ENCODE measurements around the gene BST1. TPM values are rescaled to one million over a fixed set of nuclear protein-coding genes. Genes with fewer than 3 reads are reported as not detected.
"Not testable (repeated sequence)": the region's sequence is repeated elsewhere in the genome, so short reads cannot be mapped to it uniquely, and the experiment has no call there.

The BST1 gene
- total RNA-seq, 1 experiment from 2014 or later: 0.31 TPM

GRCh38 chr4:15757054-15757453, 54.2 kb downstream of the BST1 start:
- no peaks in the 10 kb centered on the region for H3K79me2 ChIP-seq (ENCODE audit: low read depth)
- no peaks in the 10 kb centered on the region for H3K9me3 ChIP-seq (ENCODE audit: insufficient read depth, low read depth)
- no peaks in the 10 kb centered on the region for H3K9me2 ChIP-seq (ENCODE audit: insufficient read depth)
- no peaks in the 10 kb centered on the region for H3K4me1 ChIP-seq (replicated peaks; ENCODE audit: insufficient read depth)
- CTCF ChIA-PET: no interaction called here
- no peaks in the 10 kb centered on the region for H3K27me3 ChIP-seq (ENCODE audit: insufficient read depth, low read depth)
- no peak for DNase-seq
- no peak for TF ChIP-seq CTCF (conservative IDR thresholded peaks at IDR 0.05)
- no peak for TF ChIP-seq EZH2 (IDR thresholded peaks at IDR 0.05; ENCODE audit: low read depth)
- intact Hi-C loops (cut with micrococcal nuclease; ENCODE audit: unreplicated experiment): no loop called here
- no peaks in the 10 kb centered on the region for H3K36me3 ChIP-seq (ENCODE audit: low read depth)
- no peaks in the 10 kb centered on the region for H4K20me1 ChIP-seq (ENCODE audit: insufficient read depth)
- no TSS peak for BruUV-seq (replicated peaks)
- POLR2A ChIA-PET (ENCODE audit: unreplicated experiment): no interaction called here
- no peak overlapping the region for H3K4me2 ChIP-seq
- H3F3A ChIP-seq (ENCODE audit: insufficient read depth, low read depth): no peaks in the 10 kb centered on the region
- no peak overlapping the region for H3K4me3 ChIP-seq
- H3K27ac ChIP-seq: no peak overlapping the region
- no peak overlapping the region for H2AFZ ChIP-seq

DNA sequence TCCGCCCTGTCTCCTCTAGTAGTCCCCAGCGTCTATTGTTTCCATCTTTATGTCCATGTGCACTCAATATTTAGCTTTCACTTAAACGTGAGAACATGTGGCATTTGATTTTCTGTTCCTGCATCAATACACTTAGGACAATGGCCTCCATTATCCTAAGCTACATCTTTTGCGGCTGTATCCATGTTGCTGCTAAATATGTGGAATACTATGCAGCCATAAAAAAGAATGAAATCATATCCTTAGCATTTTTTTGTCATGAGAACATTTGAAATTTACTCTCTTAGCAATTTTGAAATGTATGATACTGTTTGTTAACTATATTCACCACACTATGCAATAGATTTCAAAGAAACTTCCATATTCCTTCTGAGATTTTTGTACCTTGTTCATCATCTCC, 55.4 kb downstream of the BST1 start:
- TF ChIP-seq EZH2 (IDR thresholded peaks at IDR 0.05; ENCODE audit: low read depth): no peak
- TF ChIP-seq CTCF (conservative IDR thresholded peaks at IDR 0.05): no peak
- H3K9me2 ChIP-seq (ENCODE audit: insufficient read depth): no peaks in the 10 kb centered on the region
- H2AFZ ChIP-seq: no peak overlapping the region
- ChIA-PET CTCF (no interaction called here), POLR2A (ENCODE audit: unreplicated experiment) (no interaction called here)
- no peak overlapping the region for H3K4me2 ChIP-seq
- no peaks in the 10 kb centered on the region for H3K36me3 ChIP-seq (ENCODE audit: low read depth)
- no peaks in the 10 kb centered on the region for H3K27me3 ChIP-seq (ENCODE audit: insufficient read depth, low read depth)
- no peak overlapping the region for H3K27ac ChIP-seq
- no peak for DNase-seq
- no peaks in the 10 kb centered on the region for H4K20me1 ChIP-seq (ENCODE audit: insufficient read depth)
- no peaks in the 10 kb centered on the region for H3K9me3 ChIP-seq (ENCODE audit: insufficient read depth, low read depth)
- no peaks in the 10 kb centered on the region for H3K79me2 ChIP-seq (ENCODE audit: low read depth)
- intact Hi-C loops (cut with micrococcal nuclease; ENCODE audit: unreplicated experiment): no loop called here
- H3F3A ChIP-seq (ENCODE audit: insufficient read depth, low read depth): no peaks in the 10 kb centered on the region
- H3K4me3 ChIP-seq: no peak overlapping the region
- H3K4me1 ChIP-seq (replicated peaks; ENCODE audit: insufficient read depth): no peaks in the 10 kb centered on the region
- no TSS peak for BruUV-seq (replicated peaks)

DNA sequence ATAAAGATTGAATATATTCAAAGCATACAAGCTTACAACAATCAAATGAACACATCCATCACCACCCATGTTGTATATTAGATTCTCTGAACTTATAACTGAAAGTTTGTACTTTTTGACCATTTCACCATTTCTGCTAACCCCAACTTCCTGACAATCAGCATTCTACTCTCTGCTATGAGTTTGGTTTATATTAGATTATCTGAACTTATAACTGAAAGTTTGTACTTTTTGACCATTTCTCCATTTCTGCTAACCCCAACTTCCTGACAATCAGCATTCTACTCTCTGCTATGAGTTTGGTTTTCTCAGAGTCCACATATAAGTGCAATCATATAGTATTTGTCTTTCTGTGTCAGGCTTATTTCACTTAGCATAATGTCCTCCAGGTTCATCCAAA, 59.6 kb downstream of the BST1 start:
- not testable (repeated sequence) for H3K9me2 ChIP-seq (ENCODE audit: insufficient read depth); DNase-seq

DNA sequence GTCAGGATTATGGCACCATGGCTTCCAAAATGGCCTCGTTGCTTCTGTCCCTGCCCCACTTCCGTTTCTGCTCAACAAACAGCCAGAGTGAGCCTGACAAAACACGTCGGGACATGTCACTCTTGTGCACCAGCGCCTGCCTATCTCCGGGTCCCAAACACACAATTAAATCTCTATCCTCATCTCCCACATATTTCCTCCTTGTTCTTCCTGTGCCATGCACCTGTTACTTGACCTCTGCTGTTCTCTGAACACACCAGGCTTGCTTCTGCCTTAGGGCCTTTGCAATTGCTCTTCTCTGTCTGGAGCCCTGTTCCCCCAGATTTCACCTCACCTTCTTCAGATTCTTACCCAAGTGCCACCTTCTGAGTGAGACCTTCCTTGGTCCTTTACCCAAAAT, 62.5 kb downstream of the BST1 start:
- Histone ChIP-seq H4K20me1 (ENCODE audit: insufficient read depth) (no peaks in the 10 kb centered on the region), H3K27ac (no peak overlapping the region), H3K4me3 (no peak overlapping the region), H3K9me2 (ENCODE audit: insufficient read depth) (no peaks in the 10 kb centered on the region), H3K4me1 (replicated peaks; ENCODE audit: insufficient read depth) (no peaks in the 10 kb centered on the region), H3F3A (ENCODE audit: insufficient read depth, low read depth) (no peaks in the 10 kb centered on the region), H3K9me3 (ENCODE audit: insufficient read depth, low read depth) (no peaks in the 10 kb centered on the region), H2AFZ (no peak overlapping the region), H3K79me2 (ENCODE audit: low read depth) (no peaks in the 10 kb centered on the region), H3K4me2 (no peak overlapping the region), H3K27me3 (ENCODE audit: insufficient read depth, low read depth) (no peaks in the 10 kb centered on the region), H3K36me3 (ENCODE audit: low read depth) (no peaks in the 10 kb centered on the region)
- TF ChIP-seq EZH2 (IDR thresholded peaks at IDR 0.05; ENCODE audit: low read depth) (no peak), CTCF (conservative IDR thresholded peaks at IDR 0.05) (no peak)
- no peak for DNase-seq
- BruUV-seq (replicated peaks): no TSS peak
- CTCF ChIA-PET: no interaction called here
- intact Hi-C loops (cut with micrococcal nuclease; ENCODE audit: unreplicated experiment): no loop called here
- POLR2A ChIA-PET (ENCODE audit: unreplicated experiment): interaction anchor here (0.7 kb wide), 1 partner anchor 9 kb away, joined by 7 read pairs; no protein-coding TSS in a partner anchor

More for the DNA sequence above, 59.6 kb downstream of the BST1 start:
- H3K4me3 ChIP-seq; H3K4me1 ChIP-seq (replicated peaks; ENCODE audit: insufficient read depth); H2AFZ ChIP-seq; CTCF ChIA-PET; H3K4me2 ChIP-seq; H4K20me1 ChIP-seq (ENCODE audit: insufficient read depth); BruUV-seq (replicated peaks); H3K79me2 ChIP-seq (ENCODE audit: low read depth); intact Hi-C loops (cut with micrococcal nuclease; ENCODE audit: unreplicated experiment); H3K36me3 ChIP-seq (ENCODE audit: low read depth); H3K9me3 ChIP-seq (ENCODE audit: insufficient read depth, low read depth); H3K27me3 ChIP-seq (ENCODE audit: insufficient read depth, low read depth); H3F3A ChIP-seq (ENCODE audit: insufficient read depth, low read depth); POLR2A ChIA-PET (ENCODE audit: unreplicated experiment); H3K27ac ChIP-seq: not testable (repeated sequence)
